MG63 (cell line): Measurements from ENCODE around the gene FSD1. TPM values are rescaled to one million over a fixed set of nuclear protein-coding genes. Genes with fewer than 3 reads are reported as not detected.

ENCODE experiments used
- DNase-seq: peaks from one replicate; pipeline ENCODE4 v3.0.0-alpha.2; 2020
- H3K27me3 ChIP-seq: fragments of 250-450 bp; sonication (Bioruptor Pico); 2 replicates; pipeline ENCODE4 v1.5.1; 2020; ENCODE audit warnings: mild to moderate bottlenecking, moderate library complexity
- H3K36me3 ChIP-seq: fragments of 250-450 bp; sonication (Bioruptor Pico); 2 replicates; pipeline ENCODE4 v1.5.1; 2020; ENCODE audit warnings: mild to moderate bottlenecking, moderate library complexity
- H3K4me3 ChIP-seq: fragments of 250-450 bp; sonication (Bioruptor Pico); 2 replicates; pipeline ENCODE4 v1.5.1; 2020; ENCODE audit warnings: mild to moderate bottlenecking, moderate library complexity
- H3K9me3 ChIP-seq: fragments of 250-450 bp; sonication (Bioruptor Pico); 2 replicates; pipeline ENCODE4 v1.5.1; 2020; ENCODE audit warnings: mild to moderate bottlenecking, moderate library complexity
- total RNA-seq: library from RNA; depleted of rRNA; stranded (reverse); fragments of >200 nt; shearing (Covaris generic); gene quantifications from 2 replicates; pipeline ENCODE4 v1.2.3, GENCODE V29; 2014; ENCODE audit warnings: low replicate concordance

Gene FSD1
- total RNA-seq, 1 experiment from 2014 or later: not detected

GRCh38 chr19:4362831-4363545 is 58.6 kb downstream of the FSD1 start:
- no peaks in the 10 kb centered on the region for H3K27me3 ChIP-seq
- peaks cover 2% of the 10 kb centered on the region; the same call in 1 of the 2 replicates for H3K36me3 ChIP-seq
- H3K4me3 ChIP-seq: no peak overlapping the region
- DNase-seq: no peak
- no peaks in the 10 kb centered on the region for H3K9me3 ChIP-seq

GRCh38 chr19:4363571-4364304 is 59.3 kb downstream of the FSD1 start:
- DNase-seq: no peak
- Histone ChIP-seq H3K27me3 (no peaks in the 10 kb centered on the region), H3K4me3 (no peak overlapping the region), H3K9me3 (no peaks in the 10 kb centered on the region), H3K36me3 (peaks cover 2% of the 10 kb centered on the region; the same call in 1 of the 2 replicates)

- H3K27me3 ChIP-seq: no peaks in the 10 kb centered on the region
- peaks cover 2% of the 10 kb centered on the region; the same call in 1 of the 2 replicates for H3K36me3 ChIP-seq
- H3K9me3 ChIP-seq: no peaks in the 10 kb centered on the region
- no peak for DNase-seq
- no peak overlapping the region for H3K4me3 ChIP-seq
Observed at GRCh38 chr19:4365341-4365740, 60.9 kb downstream of the FSD1 start.

- H3K4me3 ChIP-seq: no peak overlapping the region
- no peaks in the 10 kb centered on the region for H3K9me3 ChIP-seq
- H3K36me3 ChIP-seq: peaks cover 2% of the 10 kb centered on the region; the same call in 1 of the 2 replicates
- H3K27me3 ChIP-seq: no peaks in the 10 kb centered on the region
- DNase-seq: no peak
Observed at GRCh38 chr19:4365791-4366665, 61.6 kb downstream of the FSD1 start.

- DNase-seq: no peak
- peaks cover 2% of the 10 kb centered on the region for H3K36me3 ChIP-seq
- no peaks in the 10 kb centered on the region for H3K27me3 ChIP-seq
Observed at GRCh38 chr19:4366666-4367335, 62.4 kb downstream of the FSD1 start.

GRCh38 chr19:4367336-4367723 is 62.9 kb downstream of the FSD1 start:
- no peaks in the 10 kb centered on the region for H3K27me3 ChIP-seq
- H3K4me3 ChIP-seq: no peak overlapping the region
- DNase-seq: no peak
- no peaks in the 10 kb centered on the region; the same call in none of the 2 replicates for H3K36me3 ChIP-seq
- H3K9me3 ChIP-seq: no peaks in the 10 kb centered on the region

More at GRCh38 chr19:4366666-4367335, 62.4 kb downstream of the FSD1 start:
- no peaks in the 10 kb centered on the region for H3K9me3 ChIP-seq
- no peak overlapping the region for H3K4me3 ChIP-seq

- H3K36me3 ChIP-seq: no peaks in the 10 kb centered on the region; the same call in none of the 2 replicates
- DNase-seq: no peak
- H3K9me3 ChIP-seq: no peaks in the 10 kb centered on the region
- H3K4me3 ChIP-seq: no peak overlapping the region
- no peaks in the 10 kb centered on the region for H3K27me3 ChIP-seq
Observed at GRCh38 chr19:4367781-4368127, 63.4 kb downstream of the FSD1 start.

- Histone ChIP-seq H3K9me3 (no peaks in the 10 kb centered on the region), H3K4me3 (no peak overlapping the region), H3K27me3 (no peaks in the 10 kb centered on the region), H3K36me3 (no peaks in the 10 kb centered on the region; the same call in none of the 2 replicates)
- DNase-seq: no peak
Observed at GRCh38 chr19:4368128-4368820, 63.9 kb downstream of the FSD1 start.

GRCh38 chr19:4369109-4369887 is 64.9 kb downstream of the FSD1 start:
- Histone ChIP-seq H3K4me3 (no peak overlapping the region), H3K9me3 (no peaks in the 10 kb centered on the region), H3K27me3 (no peaks in the 10 kb centered on the region), H3K36me3 (no peaks in the 10 kb centered on the region; the same call in none of the 2 replicates)
- DNase-seq: no peak

GRCh38 chr19:4369888-4370260 is 65.5 kb downstream of the FSD1 start:
- Histone ChIP-seq H3K9me3 (no peaks in the 10 kb centered on the region), H3K27me3 (no peaks in the 10 kb centered on the region), H3K36me3 (no peaks in the 10 kb centered on the region; the same call in none of the 2 replicates), H3K4me3 (no peak overlapping the region)
- DNase-seq: no peak

GRCh38 chr19:4370418-4371041 is 66.1 kb downstream of the FSD1 start:
- Histone ChIP-seq H3K36me3 (no peaks in the 10 kb centered on the region; the same call in 1 of the 2 replicates), H3K9me3 (no peaks in the 10 kb centered on the region), H3K27me3 (no peaks in the 10 kb centered on the region), H3K4me3 (no peak overlapping the region)
- no peak for DNase-seq

GRCh38 chr19:4371247-4372164 is 67.1 kb downstream of the FSD1 start:
- Histone ChIP-seq H3K36me3 (no peaks in the 10 kb centered on the region; the same call in 1 of the 2 replicates), H3K9me3 (no peaks in the 10 kb centered on the region)
- peak; percentile 68 for DNase-seq

GRCh38 chr19:4372165-4373012 is 68.0 kb downstream of the FSD1 start:
- no peak for DNase-seq
- no peaks in the 10 kb centered on the region for H3K27me3 ChIP-seq

More at GRCh38 chr19:4371247-4372164, 67.1 kb downstream of the FSD1 start:
- Histone ChIP-seq H3K4me3 (no peak overlapping the region), H3K27me3 (no peaks in the 10 kb centered on the region)

More at GRCh38 chr19:4372165-4373012, 68.0 kb downstream of the FSD1 start:
- Histone ChIP-seq H3K36me3 (no peaks in the 10 kb centered on the region; the same call in 1 of the 2 replicates), H3K9me3 (no peaks in the 10 kb centered on the region), H3K4me3 (no peak overlapping the region)
